Stomach smooth muscle (tissue), 2 donors: ENCODE data around the gene GPRC5A.
A peak's percentile ranks its signal among the peaks of the same experiment; 100 is the strongest.
"Not testable (repeated sequence)": the region's sequence is repeated elsewhere in the genome, so short reads cannot be mapped to it uniquely, and the experiment has no call there.

Experiments
- H3K27ac ChIP-seq: one replicate; pipeline ENCODE4 v1.7.0; 2013; ENCODE audit warnings: mild to moderate bottlenecking, low read length, inconsistent platforms
- H3K27me3 ChIP-seq, 2 donors: one replicate each; pipeline ENCODE4 v1.7.0; 2013; ENCODE audit warnings: low read length in 2 of 2; ENCODE audit not compliant: insufficient read depth in 2 of 2, control insufficient read depth in 1 of 2
- H3K36me3 ChIP-seq, 2 donors: one replicate each; pipeline ENCODE4 v1.7.0; 2013; ENCODE audit warnings: low read length in 2 of 2; ENCODE audit not compliant: control insufficient read depth in 2 of 2, insufficient read depth in 2 of 2
- H3K4me1 ChIP-seq: one replicate; pipeline ENCODE4 v1.7.0; 2013; ENCODE audit warnings: low read length; ENCODE audit not compliant: control insufficient read depth, insufficient read depth
- H3K4me3 ChIP-seq, 2 donors: one replicate each; pipeline ENCODE4 v1.7.0; 2013; ENCODE audit warnings: low read length in 2 of 2
- H3K9ac ChIP-seq, 2 donors: one replicate each; pipeline ENCODE4 v1.7.0; 2013; ENCODE audit warnings: low read length in 2 of 2, mild to moderate bottlenecking in 1 of 2
- H3K9me3 ChIP-seq, 2 donors: one replicate each; pipeline ENCODE4 v1.7.0; 2013; ENCODE audit warnings: low read length in 2 of 2; ENCODE audit not compliant: control insufficient read depth in 2 of 2
- donor health status: healthy.
- donor health status: Pancreatic carcinoma.

The GPRC5A gene, protein sequence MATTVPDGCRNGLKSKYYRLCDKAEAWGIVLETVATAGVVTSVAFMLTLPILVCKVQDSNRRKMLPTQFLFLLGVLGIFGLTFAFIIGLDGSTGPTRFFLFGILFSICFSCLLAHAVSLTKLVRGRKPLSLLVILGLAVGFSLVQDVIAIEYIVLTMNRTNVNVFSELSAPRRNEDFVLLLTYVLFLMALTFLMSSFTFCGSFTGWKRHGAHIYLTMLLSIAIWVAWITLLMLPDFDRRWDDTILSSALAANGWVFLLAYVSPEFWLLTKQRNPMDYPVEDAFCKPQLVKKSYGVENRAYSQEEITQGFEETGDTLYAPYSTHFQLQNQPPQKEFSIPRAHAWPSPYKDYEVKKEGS

DNA sequence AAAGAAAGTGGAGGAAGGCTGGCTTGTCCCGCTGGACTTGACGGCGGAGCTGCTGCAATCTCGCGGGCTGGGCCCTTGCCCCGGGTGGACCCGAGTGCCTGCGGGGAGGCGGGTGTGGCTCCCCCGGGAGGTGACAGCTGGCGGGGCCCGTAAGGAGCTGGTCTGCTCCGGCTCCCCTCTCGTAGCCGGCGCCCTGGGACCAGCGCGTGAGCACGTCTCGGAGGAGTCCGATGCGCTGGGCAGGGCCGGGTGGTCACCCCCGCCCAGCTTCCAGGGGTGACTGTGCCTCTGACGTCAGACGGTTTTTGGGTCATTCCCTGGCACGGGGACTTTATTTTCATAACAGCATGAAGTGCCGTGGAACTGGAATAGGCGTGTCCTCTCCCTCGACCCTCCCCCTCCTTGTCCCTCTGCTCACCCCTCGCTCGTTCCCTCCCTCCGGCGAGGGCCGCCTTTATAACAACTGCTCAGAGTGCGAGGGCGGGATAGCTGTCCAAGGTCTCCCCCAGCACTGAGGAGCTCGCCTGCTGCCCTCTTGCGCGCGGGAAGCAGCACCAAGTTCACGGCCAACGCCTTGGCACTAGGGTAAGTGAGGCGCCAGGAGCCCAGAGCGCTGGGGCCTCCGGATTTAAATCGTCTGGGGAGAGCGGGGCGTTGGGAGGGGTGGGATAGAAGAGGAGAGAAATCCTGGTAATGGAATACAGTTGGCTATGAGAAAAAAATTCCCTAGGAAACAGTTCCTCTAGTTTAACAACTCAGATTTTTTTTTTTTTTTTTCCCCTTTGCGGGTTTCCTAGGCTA, at the start of gene GPRC5A:
Gene GPRC5A, plus strand, starts transcription at position 483 of the 801 bp plus-strand sequence. CDS start 16,688 bp downstream, outside the sequence.
- Histone ChIP-seq H3K27ac (no peak within 1 kb of the TSS), H3K9ac (peak within 1 kb of the TSS; percentile 37 to 62), H3K9me3 (no peaks in the 10 kb centered on the region), H3K36me3 (no peaks in the 10 kb centered on the region), H3K4me1 (peaks cover 13% of the 10 kb centered on the region), H3K4me3 (peak within 1 kb of the TSS; percentile 60 to 77), H3K27me3 (peaks cover 7% of the 10 kb centered on the region in 2 donors)

DNA sequence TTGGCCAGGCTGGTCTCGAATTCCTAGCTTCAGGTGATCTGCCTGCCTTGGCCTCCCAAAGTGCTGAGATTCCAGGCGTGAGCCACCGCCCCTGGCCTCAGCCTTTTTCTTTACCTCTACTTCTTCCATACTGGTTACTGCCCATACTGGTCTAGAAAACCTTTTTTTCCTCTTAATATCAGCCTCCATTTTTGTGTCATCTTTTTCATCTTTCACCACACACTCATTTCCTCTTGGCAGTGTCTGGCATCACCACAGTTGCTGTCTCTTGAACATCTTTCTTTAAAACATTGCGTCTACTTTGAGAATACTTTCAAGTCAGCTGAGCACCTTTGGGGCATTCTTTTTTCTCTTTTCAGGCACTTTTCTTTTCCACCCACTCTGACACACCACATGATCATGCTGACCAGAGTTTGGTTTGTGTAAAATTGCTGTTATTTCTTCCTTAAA, 45.5 kb upstream of the GPRC5A start:
- Histone ChIP-seq H3K27ac (no peak overlapping the region), H3K9ac (no peak overlapping the region), H3K9me3 (no peaks in the 10 kb centered on the region), H3K27me3 (no peaks in the 10 kb centered on the region), H3K4me3 (no peak overlapping the region), H3K36me3 (no peaks in the 10 kb centered on the region), H3K4me1 (no peaks in the 10 kb centered on the region)

DNA sequence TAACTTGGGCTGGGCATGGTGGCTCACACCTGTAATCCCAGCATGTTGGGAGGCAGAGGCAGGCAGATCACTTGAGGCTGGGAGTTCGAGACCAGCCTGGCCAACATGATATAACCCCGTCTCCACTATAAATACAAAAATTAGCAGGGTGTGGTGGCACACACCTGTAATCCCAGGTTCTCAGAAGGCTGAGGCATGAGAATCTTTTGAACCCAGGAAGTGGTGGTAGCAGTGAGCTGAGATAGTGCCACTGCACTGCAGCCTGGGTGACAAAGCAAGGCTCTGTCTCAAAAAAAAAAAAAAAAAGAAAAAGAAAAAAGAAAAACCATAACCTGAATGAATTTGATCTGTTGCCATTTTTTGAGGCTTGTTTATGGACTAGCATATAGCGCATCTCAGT, 44.6 kb upstream of the GPRC5A start:
- H3K27ac ChIP-seq, H3K27me3 ChIP-seq, H3K36me3 ChIP-seq, H3K4me1 ChIP-seq, H3K4me3 ChIP-seq, H3K9me3 ChIP-seq, H3K9ac ChIP-seq: not testable (repeated sequence)

DNA sequence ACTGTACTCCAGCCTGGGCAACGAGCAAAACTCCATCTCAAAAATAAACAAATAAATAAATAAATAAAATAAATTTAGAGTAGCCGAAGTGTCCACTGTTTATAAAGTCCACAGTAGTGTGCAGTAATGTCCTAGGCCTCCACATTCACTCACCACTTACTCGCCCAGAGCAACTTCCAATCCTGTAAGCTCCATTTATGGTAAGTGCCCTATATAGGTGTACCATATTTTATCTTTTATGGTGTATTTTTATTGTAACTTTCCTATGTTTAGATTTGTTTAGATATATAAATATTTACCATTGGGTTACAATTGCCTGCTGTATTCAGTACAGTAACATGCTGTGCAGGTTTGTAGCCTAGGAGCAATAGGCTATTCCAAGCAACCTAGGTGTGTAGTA, 37.9 kb upstream of the GPRC5A start:
- Histone ChIP-seq H3K4me3 (no peak overlapping the region), H3K4me1 (no peaks in the 10 kb centered on the region), H3K27me3 (no peaks in the 10 kb centered on the region), H3K9me3 (no peaks in the 10 kb centered on the region), H3K36me3 (no peaks in the 10 kb centered on the region), H3K9ac (no peak overlapping the region), H3K27ac (no peak overlapping the region)

DNA sequence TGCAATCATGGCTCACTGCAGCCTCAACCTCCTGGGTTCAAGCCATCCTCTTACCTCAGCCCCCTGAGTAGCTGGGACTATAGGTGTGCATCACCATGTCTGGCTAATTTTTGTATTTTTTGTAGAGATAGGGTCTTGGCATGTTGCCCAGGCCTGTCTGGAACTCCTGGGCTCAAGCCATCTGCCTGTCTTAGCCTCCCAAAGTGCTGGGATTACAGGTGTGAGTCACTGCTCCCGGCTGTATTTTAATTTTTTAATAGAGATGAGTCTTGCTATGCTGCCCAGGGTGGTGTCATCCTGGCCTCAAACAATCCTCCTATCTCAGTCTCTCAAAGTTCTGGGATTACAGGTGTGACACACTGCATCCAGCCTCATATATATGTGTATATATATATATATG, 31.7 kb upstream of the GPRC5A start:
- Histone ChIP-seq H3K9ac (no peak overlapping the region), H3K36me3 (no peaks in the 10 kb centered on the region), H3K27me3 (no peaks in the 10 kb centered on the region), H3K4me1 (no peaks in the 10 kb centered on the region), H3K9me3 (no peaks in the 10 kb centered on the region), H3K4me3 (no peak overlapping the region), H3K27ac (no peak overlapping the region)

DNA sequence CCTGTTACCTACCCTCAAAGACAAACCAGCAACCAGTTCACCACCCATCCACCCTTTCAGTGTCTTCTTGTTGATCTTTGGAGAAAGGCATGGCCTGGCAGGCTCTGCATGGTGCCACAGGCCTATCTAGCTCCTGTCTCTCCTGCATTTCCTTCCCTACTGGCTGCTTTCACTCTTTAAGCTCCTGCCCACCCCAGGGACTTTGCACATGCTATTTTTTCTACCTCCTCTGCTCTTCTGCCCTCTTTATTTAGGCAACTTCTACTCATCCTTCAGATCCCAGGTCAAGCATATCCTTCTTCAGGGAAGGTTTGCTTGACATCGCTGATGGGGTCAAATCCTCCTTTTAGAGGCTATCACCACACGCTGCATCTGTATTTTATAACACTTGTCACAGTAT, 27.1 kb upstream of the GPRC5A start:
- Histone ChIP-seq H3K27me3 (no peaks in the 10 kb centered on the region), H3K4me3 (no peak overlapping the region), H3K9ac (no peak overlapping the region), H3K9me3 (no peaks in the 10 kb centered on the region), H3K4me1 (no peaks in the 10 kb centered on the region), H3K36me3 (no peaks in the 10 kb centered on the region), H3K27ac (no peak overlapping the region)

DNA sequence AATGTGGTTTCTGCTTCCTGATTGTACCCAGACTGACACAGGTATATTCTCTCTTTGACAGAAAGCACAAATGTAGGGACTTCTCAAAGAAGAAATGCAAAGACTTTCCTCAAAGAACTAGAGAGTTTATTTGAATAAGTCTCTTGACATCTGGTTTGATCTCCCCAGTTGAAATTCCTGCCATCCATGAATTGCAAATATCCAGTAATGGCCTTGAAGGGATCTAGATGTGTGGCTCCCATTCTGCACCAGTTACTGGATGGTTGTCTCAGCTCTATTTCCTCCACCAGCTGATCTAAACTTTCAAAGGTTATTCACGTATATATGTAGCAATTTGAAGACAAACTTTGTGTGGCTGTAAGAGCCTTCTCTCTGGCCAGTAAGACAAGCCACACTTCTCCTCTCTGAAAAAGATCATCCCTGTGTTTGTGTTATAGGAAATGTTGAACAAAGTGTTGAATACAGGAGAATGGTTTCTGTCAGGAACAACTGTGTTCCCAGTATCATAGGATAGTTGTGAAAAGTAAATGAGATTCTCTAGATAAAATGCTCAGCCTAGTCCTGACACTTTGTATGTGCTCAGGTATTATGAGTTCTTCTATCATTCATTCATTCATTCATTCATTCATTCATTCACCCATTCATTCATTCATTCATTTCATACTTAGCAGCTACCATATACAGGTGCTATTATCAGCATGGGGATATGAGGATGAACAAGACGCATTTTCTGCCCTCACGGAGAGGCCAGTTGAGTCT, 22.7 kb upstream of the GPRC5A start:
- Histone ChIP-seq H3K27ac (no peak overlapping the region), H3K9ac (no peak overlapping the region), H3K4me3 (no peak overlapping the region), H3K4me1 (no peaks in the 10 kb centered on the region), H3K9me3 (peaks cover 0 to 2% of the 10 kb centered on the region in 2 donors), H3K36me3 (no peaks in the 10 kb centered on the region), H3K27me3 (no peaks in the 10 kb centered on the region)

DNA sequence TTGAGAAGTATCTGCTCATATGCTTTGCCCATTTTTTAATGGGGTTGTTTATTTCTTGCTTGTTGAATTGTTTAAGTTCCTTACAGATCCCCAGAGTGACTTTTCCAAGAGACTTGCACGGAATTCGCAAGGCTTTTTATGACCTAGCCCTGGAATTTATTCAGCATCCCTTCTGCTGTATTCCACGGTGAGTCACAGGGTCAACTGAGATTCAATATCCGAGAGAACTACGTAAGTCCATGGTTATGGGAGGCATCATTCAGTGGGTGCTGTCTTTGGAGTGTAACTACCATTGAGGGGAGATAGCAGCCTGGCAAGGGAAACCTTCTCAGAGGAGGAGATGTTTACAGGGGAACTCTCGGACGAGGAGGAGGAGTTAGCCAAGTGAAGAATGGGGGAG, 20.9 kb upstream of the GPRC5A start:
- Histone ChIP-seq H3K9me3 (peaks cover 0 to 2% of the 10 kb centered on the region in 2 donors), H3K4me3 (no peak overlapping the region), H3K27me3 (no peaks in the 10 kb centered on the region), H3K4me1 (no peaks in the 10 kb centered on the region), H3K36me3 (no peaks in the 10 kb centered on the region), H3K27ac (no peak overlapping the region), H3K9ac (no peak overlapping the region)

DNA sequence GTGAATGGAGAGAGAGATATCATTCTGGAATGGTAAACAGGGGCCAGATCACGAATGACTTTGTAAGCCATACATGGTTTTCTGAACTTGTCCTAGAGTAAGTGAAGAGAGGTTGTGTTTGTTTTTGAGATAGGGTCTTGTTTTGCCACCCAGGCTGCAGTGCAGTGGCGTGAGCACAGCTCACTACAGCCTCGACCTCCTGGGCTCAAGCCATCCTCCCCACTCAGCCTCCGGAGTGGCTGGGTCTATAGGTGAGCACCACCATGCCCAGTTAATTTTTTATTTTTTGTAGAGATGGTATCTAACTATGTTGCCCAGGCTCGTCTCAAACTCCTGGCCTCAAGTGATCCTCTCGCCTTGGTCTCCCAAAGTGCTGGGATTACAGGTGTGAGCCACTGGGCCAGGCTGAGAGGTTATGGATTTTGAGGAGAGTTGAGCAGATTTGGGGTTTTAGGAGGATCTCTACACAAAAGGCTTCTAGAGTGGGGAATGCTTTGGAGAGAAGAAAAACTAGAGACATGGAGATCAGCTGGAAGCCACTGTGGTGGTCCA, 19.7 kb upstream of the GPRC5A start:
- H3K27ac ChIP-seq, result no peak overlapping the region
- H3K36me3 ChIP-seq, result no peaks in the 10 kb centered on the region
- no peak overlapping the region for H3K9ac ChIP-seq
- peaks cover 0 to 2% of the 10 kb centered on the region in 2 donors for H3K9me3 ChIP-seq
- H3K4me1 ChIP-seq, result no peaks in the 10 kb centered on the region
- no peak overlapping the region for H3K4me3 ChIP-seq
- H3K27me3 ChIP-seq, result no peaks in the 10 kb centered on the region

DNA sequence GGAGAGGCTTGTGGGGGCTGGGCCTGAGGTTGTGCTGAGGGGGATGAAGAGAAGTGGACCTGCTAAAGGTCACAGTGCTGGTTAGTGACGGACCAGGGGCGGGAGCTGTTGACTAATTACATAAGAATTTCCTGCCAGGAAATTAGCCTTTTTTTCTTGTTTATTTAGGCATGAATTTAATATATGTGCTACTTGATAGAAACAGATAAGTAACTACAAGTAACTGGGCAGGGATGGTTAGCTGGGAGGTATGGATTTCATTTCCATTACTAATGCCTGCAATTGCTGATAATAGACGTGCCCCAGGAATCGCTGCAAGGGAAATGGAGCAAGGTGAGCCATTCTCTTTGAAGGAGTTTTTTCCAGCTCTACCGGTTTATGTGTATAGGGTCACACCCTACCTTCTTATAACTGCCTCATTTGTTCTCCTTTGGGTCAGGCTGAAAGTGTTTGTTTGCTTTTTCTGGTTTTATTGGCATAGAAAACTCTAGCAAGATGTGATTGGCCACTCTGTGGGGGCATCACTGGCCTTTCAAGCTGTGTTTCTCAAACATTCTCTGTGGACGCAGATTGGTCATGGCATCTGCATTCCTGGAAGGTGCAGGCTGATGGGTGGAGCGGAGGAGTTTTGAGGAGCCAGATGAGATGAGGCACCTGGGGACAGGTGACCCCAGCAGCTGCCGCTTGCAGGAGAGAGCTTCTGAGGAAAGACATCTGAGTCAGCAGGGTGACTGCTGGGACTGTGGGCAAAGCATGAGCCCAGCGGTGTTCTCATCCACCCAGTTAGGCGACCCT, 19.0 kb upstream of the GPRC5A start:
- H3K27ac ChIP-seq, result no peak overlapping the region
- no peak overlapping the region for H3K9ac ChIP-seq
- H3K4me1 ChIP-seq, result no peaks in the 10 kb centered on the region
- H3K4me3 ChIP-seq, result no peak overlapping the region
- H3K36me3 ChIP-seq, result no peaks in the 10 kb centered on the region
- no peaks in the 10 kb centered on the region for H3K27me3 ChIP-seq
- H3K9me3 ChIP-seq, result peaks cover 0 to 2% of the 10 kb centered on the region in 2 donors
